SK-N-SH (cell line): ENCODE measurements around the gene TSPAN11. TPM values are rescaled to one million over a fixed set of nuclear protein-coding genes. Genes with fewer than 3 reads are reported as not detected.

Experiments
- EP300 ChIP-seq, 2 experiments: IDR thresholded peaks; 2 replicates each; pipeline versions ENCODE4 v1.4.0 to v1.6.1; 2012; ENCODE audit warnings: borderline replicate concordance in 1 of 2, low read depth in 1 of 2, low read length in 1 of 2
- FOXM1 ChIP-seq: IDR thresholded peaks from 2 replicates; pipeline ENCODE4 v1.4.0; 2012; ENCODE audit warnings: low read depth, mild to moderate bottlenecking
- GABPA ChIP-seq: IDR thresholded peaks from 2 replicates; pipeline ENCODE4 v1.4.0; 2012; ENCODE audit warnings: low read depth, mild to moderate bottlenecking
- JUND ChIP-seq: IDR thresholded peaks from 2 replicates; pipeline ENCODE4 v1.4.0; 2012
- MAX ChIP-seq: IDR thresholded peaks from 2 replicates; pipeline ENCODE4 v1.4.0; 2012; ENCODE audit warnings: low read depth
- MEF2A ChIP-seq: IDR thresholded peaks from 2 replicates; pipeline ENCODE4 v1.4.0; 2012; ENCODE audit warnings: low read depth, borderline replicate concordance
- MXI1 ChIP-seq: IDR thresholded peaks from 2 replicates; pipeline ENCODE4 v1.6.1; 2012; ENCODE audit warnings: mild to moderate bottlenecking, low read depth, low read length, improper control_type of control experiment
- NFIC ChIP-seq: IDR thresholded peaks from 2 replicates; pipeline ENCODE4 v1.4.0; 2012; ENCODE audit warnings: borderline replicate concordance
- NRF1 ChIP-seq: IDR thresholded peaks from 2 replicates; pipeline ENCODE4 v1.6.1; 2012; ENCODE audit warnings: low read depth, mild to moderate bottlenecking, low read length
- POLR2AphosphoS5 ChIP-seq: IDR thresholded peaks from 2 replicates; pipeline ENCODE4 v1.6.1; 2012; ENCODE audit warnings: low read depth, low read length
- RFX5 ChIP-seq: IDR thresholded peaks from 2 replicates; pipeline ENCODE4 v1.6.1; 2012; ENCODE audit warnings: mild to moderate bottlenecking, improper control_type of control experiment, low read length
- SIN3A ChIP-seq: IDR thresholded peaks from 2 replicates; pipeline ENCODE4 v1.6.1; 2012; ENCODE audit warnings: low read depth, mild to moderate bottlenecking, low read length, moderate library complexity, borderline replicate concordance
- SMC3 ChIP-seq: IDR thresholded peaks from 2 replicates; pipeline ENCODE4 v1.6.1; 2012; ENCODE audit warnings: low read depth, low read length, improper control_type of control experiment
- TCF12 ChIP-seq: IDR thresholded peaks from 2 replicates; pipeline ENCODE4 v1.4.0; 2012
- USF2 ChIP-seq: fragments of 150-350 bp; IDR thresholded peaks from 2 replicates; pipeline ENCODE4 v1.6.1; 2017; ENCODE audit warnings: antibody characterized with exemption, low read length, low read depth, borderline replicate concordance
- ZBTB33 ChIP-seq: IDR thresholded peaks from 2 replicates; pipeline ENCODE4 v1.4.0; 2012; ENCODE audit warnings: low read depth, borderline replicate concordance
- polyA plus RNA-seq, 3 experiments: library from polyadenylated mRNA; depleted of rRNA; stranded (reverse); fragments of >200 nt; gene quantifications; 2 replicates each; pipeline ENCODE4 v1.2.3, GENCODE V29; 2012
- TF ChIP-seq, protein P1 (sequence below): IDR thresholded peaks from 2 replicates; pipeline ENCODE4 v1.4.0; 2012; ENCODE audit warnings: low read depth, borderline replicate concordance
- TF ChIP-seq, protein P2 (sequence below): fragments of 150-350 bp; IDR thresholded peaks from 2 replicates; pipeline ENCODE4 v1.6.1; 2016; ENCODE audit warnings: mild to moderate bottlenecking, low read depth, low read length
- TF ChIP-seq, protein P3 (sequence below): IDR thresholded peaks from 2 replicates; pipeline ENCODE4 v1.6.1; 2012; ENCODE audit warnings: mild to moderate bottlenecking, low read depth, low read length, moderate library complexity

TSPAN11 gene
- polyA plus RNA-seq, 1 of the 3 experiments (the other 2 are of a cell fraction), result 6.4 TPM

GRCh38 chr12:30908722-30909348 is 17.7 kb upstream of the TSPAN11 start (continued):
- TF ChIP-seq MXI1, result no peak
- 0 out of 2 replicates have a peak, but pooled peaks have one; percentile 13 for TF ChIP-seq MEF2A
- TF ChIP-seq, protein P1, sequence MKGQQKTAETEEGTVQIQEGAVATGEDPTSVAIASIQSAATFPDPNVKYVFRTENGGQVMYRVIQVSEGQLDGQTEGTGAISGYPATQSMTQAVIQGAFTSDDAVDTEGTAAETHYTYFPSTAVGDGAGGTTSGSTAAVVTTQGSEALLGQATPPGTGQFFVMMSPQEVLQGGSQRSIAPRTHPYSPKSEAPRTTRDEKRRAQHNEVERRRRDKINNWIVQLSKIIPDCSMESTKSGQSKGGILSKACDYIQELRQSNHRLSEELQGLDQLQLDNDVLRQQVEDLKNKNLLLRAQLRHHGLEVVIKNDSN, result no peak
- TF ChIP-seq SMC3, result no peak
- no peak for TF ChIP-seq ZBTB33
- TF ChIP-seq FOXM1, result peak; percentile 45; the same call in 1 of the 2 replicates
- peak in 1 of 2 experiments; percentile 69; a peak in 3 of 4 replicates for TF ChIP-seq EP300 (IDR thresholded peaks at IDR 0.05; ENCODE audit: borderline replicate concordance in 1 of 2, low read depth in 1 of 2, low read length in 1 of 2)
- no peak for TF ChIP-seq USF2
- TF ChIP-seq, protein P2, sequence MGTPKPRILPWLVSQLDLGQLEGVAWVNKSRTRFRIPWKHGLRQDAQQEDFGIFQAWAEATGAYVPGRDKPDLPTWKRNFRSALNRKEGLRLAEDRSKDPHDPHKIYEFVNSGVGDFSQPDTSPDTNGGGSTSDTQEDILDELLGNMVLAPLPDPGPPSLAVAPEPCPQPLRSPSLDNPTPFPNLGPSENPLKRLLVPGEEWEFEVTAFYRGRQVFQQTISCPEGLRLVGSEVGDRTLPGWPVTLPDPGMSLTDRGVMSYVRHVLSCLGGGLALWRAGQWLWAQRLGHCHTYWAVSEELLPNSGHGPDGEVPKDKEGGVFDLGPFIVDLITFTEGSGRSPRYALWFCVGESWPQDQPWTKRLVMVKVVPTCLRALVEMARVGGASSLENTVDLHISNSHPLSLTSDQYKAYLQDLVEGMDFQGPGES, result no peak
- peak; percentile 81 for TF ChIP-seq NFIC
- TF ChIP-seq, protein P3, sequence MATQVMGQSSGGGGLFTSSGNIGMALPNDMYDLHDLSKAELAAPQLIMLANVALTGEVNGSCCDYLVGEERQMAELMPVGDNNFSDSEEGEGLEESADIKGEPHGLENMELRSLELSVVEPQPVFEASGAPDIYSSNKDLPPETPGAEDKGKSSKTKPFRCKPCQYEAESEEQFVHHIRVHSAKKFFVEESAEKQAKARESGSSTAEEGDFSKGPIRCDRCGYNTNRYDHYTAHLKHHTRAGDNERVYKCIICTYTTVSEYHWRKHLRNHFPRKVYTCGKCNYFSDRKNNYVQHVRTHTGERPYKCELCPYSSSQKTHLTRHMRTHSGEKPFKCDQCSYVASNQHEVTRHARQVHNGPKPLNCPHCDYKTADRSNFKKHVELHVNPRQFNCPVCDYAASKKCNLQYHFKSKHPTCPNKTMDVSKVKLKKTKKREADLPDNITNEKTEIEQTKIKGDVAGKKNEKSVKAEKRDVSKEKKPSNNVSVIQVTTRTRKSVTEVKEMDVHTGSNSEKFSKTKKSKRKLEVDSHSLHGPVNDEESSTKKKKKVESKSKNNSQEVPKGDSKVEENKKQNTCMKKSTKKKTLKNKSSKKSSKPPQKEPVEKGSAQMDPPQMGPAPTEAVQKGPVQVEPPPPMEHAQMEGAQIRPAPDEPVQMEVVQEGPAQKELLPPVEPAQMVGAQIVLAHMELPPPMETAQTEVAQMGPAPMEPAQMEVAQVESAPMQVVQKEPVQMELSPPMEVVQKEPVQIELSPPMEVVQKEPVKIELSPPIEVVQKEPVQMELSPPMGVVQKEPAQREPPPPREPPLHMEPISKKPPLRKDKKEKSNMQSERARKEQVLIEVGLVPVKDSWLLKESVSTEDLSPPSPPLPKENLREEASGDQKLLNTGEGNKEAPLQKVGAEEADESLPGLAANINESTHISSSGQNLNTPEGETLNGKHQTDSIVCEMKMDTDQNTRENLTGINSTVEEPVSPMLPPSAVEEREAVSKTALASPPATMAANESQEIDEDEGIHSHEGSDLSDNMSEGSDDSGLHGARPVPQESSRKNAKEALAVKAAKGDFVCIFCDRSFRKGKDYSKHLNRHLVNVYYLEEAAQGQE, result no peak
- TF ChIP-seq NRF1, result no peak
- peak; percentile 33; the same call in 1 of the 2 replicates for TF ChIP-seq MAX
- TF ChIP-seq GABPA, result no peak
- TF ChIP-seq RFX5, result no peak
- TF ChIP-seq SIN3A, result no peak
- peak; percentile 97 for TF ChIP-seq TCF12
- TF ChIP-seq JUND, result peak; percentile 42; the same call in 1 of the 2 replicates
- TF ChIP-seq POLR2AphosphoS5, result peak; percentile 76
- TF ChIP-seq, all 33 proteins: peak for 15
